Astrocyte of the spinal cord (primary cell): ENCODE measurements around the gene SPDEF.

Experiments
- DNase-seq: peaks from one replicate; pipeline ENCODE4 v3.0.0; 2011; ENCODE audit warnings: low read depth, low spot score
- H3K4me3 ChIP-seq: 2 replicates; pipeline ENCODE4 v1.5.1; 2011; ENCODE audit warnings: low read depth, mild to moderate bottlenecking, low read length, moderate library complexity
- in situ Hi-C: cut with HindIII; loops from 2 replicates; pipeline ENCODE4 v1.10.0; 2017; ENCODE audit warnings: low sequenced_read_pairs
- TF ChIP-seq, protein P1 (sequence below): IDR thresholded peaks from 2 replicates; pipeline ENCODE4 v1.5.1; 2012; ENCODE audit warnings: low read depth, mild to moderate bottlenecking, low read length, inconsistent platforms

SPDEF gene

DNA sequence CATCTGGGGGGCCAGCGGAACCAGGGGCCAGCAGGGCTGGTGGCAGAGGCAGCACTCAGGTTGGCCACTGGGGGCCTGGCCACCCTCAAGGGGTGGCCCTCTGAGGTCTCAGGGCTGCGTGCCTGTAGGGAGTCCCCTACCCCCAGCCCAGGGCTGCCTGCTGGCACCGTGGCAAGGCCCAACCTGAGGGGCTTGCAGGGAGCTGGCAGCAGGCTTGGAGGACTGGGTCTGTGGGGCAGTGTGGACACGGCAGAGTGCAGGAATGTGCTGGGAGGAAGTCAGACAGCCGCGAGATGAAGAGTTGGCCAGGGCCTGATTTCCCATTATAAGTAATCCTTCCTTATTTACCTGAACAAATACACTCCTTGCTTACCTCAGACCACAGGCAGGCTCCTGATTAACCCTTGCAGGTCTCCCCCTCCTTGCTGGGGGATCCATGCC is at the start of gene SPDEF:
Gene SPDEF, minus strand, starts transcription at position 299 of the 441 bp plus-strand sequence. CDS start 11,874 bp downstream, outside the sequence.
- TF ChIP-seq, protein P1, sequence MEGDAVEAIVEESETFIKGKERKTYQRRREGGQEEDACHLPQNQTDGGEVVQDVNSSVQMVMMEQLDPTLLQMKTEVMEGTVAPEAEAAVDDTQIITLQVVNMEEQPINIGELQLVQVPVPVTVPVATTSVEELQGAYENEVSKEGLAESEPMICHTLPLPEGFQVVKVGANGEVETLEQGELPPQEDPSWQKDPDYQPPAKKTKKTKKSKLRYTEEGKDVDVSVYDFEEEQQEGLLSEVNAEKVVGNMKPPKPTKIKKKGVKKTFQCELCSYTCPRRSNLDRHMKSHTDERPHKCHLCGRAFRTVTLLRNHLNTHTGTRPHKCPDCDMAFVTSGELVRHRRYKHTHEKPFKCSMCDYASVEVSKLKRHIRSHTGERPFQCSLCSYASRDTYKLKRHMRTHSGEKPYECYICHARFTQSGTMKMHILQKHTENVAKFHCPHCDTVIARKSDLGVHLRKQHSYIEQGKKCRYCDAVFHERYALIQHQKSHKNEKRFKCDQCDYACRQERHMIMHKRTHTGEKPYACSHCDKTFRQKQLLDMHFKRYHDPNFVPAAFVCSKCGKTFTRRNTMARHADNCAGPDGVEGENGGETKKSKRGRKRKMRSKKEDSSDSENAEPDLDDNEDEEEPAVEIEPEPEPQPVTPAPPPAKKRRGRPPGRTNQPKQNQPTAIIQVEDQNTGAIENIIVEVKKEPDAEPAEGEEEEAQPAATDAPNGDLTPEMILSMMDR: no peak
- no peak within 1 kb of the TSS for H3K4me3 ChIP-seq
- in situ Hi-C loops: no loop called here
- no peak for DNase-seq

DNA sequence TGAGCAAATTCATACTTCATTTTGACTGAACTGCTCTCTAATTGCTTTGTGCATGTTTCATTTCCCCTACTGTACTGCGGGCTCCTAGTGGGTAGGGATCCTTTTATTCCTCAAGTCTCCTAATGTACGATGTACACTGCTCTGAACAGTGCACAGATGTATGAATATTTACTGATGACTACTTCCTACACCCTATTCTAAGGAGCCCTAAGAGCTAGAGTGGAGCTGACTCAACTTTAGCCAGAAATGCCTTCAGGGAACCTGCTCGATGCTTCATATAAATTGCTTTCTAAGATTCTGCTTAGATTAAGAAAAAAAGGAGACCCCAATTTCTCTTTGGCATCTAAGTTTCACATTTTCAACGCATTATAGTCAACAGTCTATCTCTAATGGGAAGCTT is 47.6 kb upstream of the SPDEF start:
- in situ Hi-C loops: no loop called here
- TF ChIP-seq, protein P1: no peak
- no peak overlapping the region for H3K4me3 ChIP-seq
- DNase-seq: no peak

DNA sequence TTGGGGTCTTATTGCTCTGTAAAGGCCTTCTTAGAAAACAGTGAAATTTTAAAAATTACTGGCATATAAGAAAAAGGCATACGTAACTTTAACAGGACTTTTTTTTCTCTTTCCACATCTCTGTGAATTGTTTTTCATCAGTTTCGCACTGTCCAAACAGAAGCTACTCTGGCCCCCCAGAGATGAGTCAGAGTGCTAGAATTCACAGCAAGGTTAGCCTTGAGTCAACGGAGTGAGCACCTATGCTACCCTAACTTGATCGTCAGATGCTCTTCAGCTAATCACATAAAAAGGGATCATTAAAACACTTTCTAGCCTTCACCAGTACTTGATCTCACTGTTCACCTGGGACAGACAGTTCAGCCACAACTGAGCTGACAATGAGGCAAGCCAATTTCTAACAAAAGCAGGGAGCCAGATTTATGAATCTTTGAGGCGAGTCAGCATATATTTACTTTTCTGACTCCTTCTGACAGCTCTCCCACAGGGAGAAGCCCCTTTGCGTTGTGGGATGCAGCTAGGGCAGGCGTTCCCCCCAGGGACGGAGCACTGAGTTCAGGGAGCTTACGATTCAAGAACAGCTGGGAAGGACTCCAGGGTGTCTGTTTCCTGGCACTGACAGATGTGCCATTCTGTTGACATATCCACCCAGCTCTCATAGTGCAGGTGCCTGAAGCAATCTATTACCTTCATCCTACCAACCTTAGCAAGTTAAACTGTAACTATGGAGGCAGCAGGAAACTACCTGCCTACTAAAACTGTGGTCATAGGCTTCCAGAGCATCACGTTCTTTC is 46.4 kb upstream of the SPDEF start:
- TF ChIP-seq, protein P1: no peak
- peak; percentile 17 for DNase-seq
- no peak overlapping the region for H3K4me3 ChIP-seq
- in situ Hi-C loops: no loop called here

DNA sequence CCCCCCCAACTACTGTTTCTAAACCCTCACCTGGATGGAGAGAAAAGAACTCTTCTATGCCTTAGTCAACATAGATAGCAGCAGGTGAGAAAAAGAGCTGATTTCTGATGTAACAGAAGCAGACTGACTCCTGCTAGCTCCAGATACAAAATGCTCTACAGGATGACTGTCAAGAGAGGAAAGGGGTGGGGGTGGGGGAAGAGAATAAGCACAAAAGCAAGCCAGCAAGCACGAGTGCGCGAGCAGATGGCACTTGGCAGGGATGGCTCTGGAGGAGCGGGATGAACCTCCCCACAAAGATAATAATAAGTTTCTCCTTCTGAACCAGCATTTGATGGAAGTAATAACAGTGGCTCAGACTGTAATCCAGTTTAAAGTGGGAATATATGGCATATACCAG is 45.6 kb upstream of the SPDEF start:
- TF ChIP-seq, protein P1: no peak
- DNase-seq: no peak
- in situ Hi-C loops: no loop called here
- H3K4me3 ChIP-seq: no peak overlapping the region

DNA sequence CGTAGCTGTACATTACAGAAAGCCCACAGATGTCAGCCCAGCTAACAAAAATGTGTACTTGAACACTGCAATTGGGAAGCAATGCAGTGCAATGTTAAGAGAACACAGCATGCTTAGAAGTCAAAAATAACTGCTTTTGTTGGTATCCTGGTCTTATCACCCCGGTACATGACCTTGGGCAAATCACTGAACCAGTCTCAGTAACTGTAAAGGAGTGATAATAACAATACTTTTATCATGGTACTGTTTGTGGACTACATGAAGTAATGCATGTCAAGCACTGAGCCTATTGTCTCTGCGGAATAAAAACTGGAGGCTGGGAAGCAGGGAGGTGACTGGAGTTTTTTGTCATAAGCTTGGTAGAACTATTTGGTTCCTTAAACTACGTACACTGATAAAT is 44.7 kb upstream of the SPDEF start:
- TF ChIP-seq, protein P1: no peak
- H3K4me3 ChIP-seq: no peak overlapping the region
- in situ Hi-C loops: no loop called here
- no peak for DNase-seq

DNA sequence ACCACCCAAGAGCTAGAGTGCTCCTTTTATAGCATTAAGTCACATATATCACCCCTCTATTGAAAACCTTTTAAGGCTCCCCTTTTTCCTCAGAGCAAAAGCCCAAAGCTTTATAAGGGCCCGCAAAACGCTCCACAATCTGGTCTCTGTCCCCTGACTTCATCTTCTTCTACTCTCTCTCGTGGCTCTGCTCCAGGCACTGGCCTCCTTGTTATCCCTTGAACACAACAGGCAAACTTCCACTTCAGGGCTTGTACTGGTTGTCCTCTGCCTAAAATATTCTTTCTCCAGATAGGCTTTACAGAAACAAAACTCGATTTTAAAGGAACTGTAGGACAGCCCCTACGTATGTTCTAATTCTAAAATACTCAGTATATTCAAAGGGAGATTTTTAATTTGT is 44.0 kb upstream of the SPDEF start:
- DNase-seq: no peak
- TF ChIP-seq, protein P1: no peak
- in situ Hi-C loops: no loop called here
- no peak overlapping the region for H3K4me3 ChIP-seq
